HepG2 (cell line): ENCODE data around the gene CCDC197. TPM values are rescaled to one million over a fixed set of nuclear protein-coding genes. Genes with fewer than 3 reads are reported as not detected.

Source experiments
- ATAC-seq: fragments of 200-7000 bp; cut with Tn5 transposase; 3 replicates; pipeline ENCODE4 v1.9.1; 2020; ENCODE audit warnings: mild to moderate bottlenecking, moderate library complexity
- BruUV-seq: library from RNA; stranded (reverse); fragments of 400-500 nt; replicated peaks from 2 replicates; lab custom pipeline; 2021; lab: Mats Ljungman, UMichigan
- CTCF ChIA-PET: fragments of 300-600 bp; formaldehyde crosslinking; extraction: SDS; loops from one replicate; lab custom pipeline; 2021; ENCODE audit warnings: low total read pairs, inconsistent platforms, low intra/inter-chr PET ratio; lab: Yijun Ruan, JAX
- POLR2A ChIA-PET: fragments of 350-600 bp; sonication (Branson Sonifier 250); formaldehyde crosslinking; loops from one replicate; lab custom pipeline; 2020; ENCODE audit warnings: antibody characterized with exemption, inconsistent platforms; lab: Yijun Ruan, JAX
- DNase-seq: peaks from one replicate; pipeline ENCODE4 v3.0.0-alpha.2; 2015; ENCODE audit warnings: low spot score
- FAIRE-seq: peaks from 3 replicates; lab custom pipeline; 2011; peaks lifted over from hg19 to GRCh38; lab: Jason Lieb, UNC
- H2AFZ ChIP-seq: one replicate; pipeline ENCODE4 v1.6.1; 2011; ENCODE audit warnings: low read length, inconsistent platforms
- H3K27ac ChIP-seq: fragments of 300-600 bp; 3 replicates; pipeline ENCODE4 v1.8.0; 2011; ENCODE audit warnings: mixed run types, mild to moderate bottlenecking, mixed read lengths, low read length, inconsistent platforms; ENCODE audit not compliant: insufficient read depth; ENCODE audit errors: extremely low read length
- H3K27me3 ChIP-seq, 2 experiments: fragments of 200-600 bp in 1 of 2; 2 replicates in 1 of 2; 3 replicates in 1 of 2; pipeline versions ENCODE4 v1.6.0 to v1.8.0; 2011; ENCODE audit warnings: low read length in 2 of 2, mild to moderate bottlenecking in 2 of 2, moderate library complexity in 2 of 2, inconsistent platforms in 1 of 2; ENCODE audit not compliant: insufficient read depth in 2 of 2, control insufficient read depth in 1 of 2
- H3K36me3 ChIP-seq, 2 experiments: fragments of 200-600 bp in 1 of 2; replicated peaks in 1 of 2; 2 replicates in 1 of 2; 3 replicates in 1 of 2; pipeline versions ENCODE4 v1.5.1 to v1.8.0; 2011; ENCODE audit warnings: low read length in 2 of 2, inconsistent platforms in 1 of 2; ENCODE audit not compliant: insufficient read depth in 2 of 2, control insufficient read depth in 1 of 2
- H3K4me1 ChIP-seq: 2 replicates; pipeline ENCODE4 v1.5.1; 2012; ENCODE audit warnings: low read length, inconsistent platforms; ENCODE audit not compliant: insufficient read depth
- H3K4me2 ChIP-seq: 2 replicates; pipeline ENCODE4 v1.6.0; 2011; ENCODE audit warnings: low read depth, low read length, inconsistent platforms
- H3K4me3 ChIP-seq, 3 experiments: fragments of 200-600 bp in 1 of 3; sonication (generic), shearing (Covaris generic) in 1 of 3; replicated peaks in 1 of 3; 2 replicates each; pipeline ENCODE4 v1.5.1; 2011 to 2016; ENCODE audit warnings: low read length in 3 of 3, inconsistent platforms in 2 of 3, low read depth in 2 of 3, mild to moderate bottlenecking in 2 of 3, control low read depth in 1 of 3, mixed read lengths in 1 of 3; ENCODE audit not compliant: insufficient read depth in 1 of 3
- H3K79me2 ChIP-seq: one replicate; pipeline ENCODE4 v1.6.1; 2011; ENCODE audit warnings: low read length, inconsistent platforms; ENCODE audit not compliant: insufficient read depth
- H3K9ac ChIP-seq: 2 replicates; pipeline ENCODE4 v1.6.0; 2011; ENCODE audit warnings: mild to moderate bottlenecking, low read depth, low read length, inconsistent platforms; ENCODE audit not compliant: insufficient read depth
- H3K9me3 ChIP-seq: 2 replicates; pipeline ENCODE4 v1.5.1; 2012; ENCODE audit warnings: mild to moderate bottlenecking, low read length
- H4K20me1 ChIP-seq: 2 replicates; pipeline ENCODE4 v1.6.0; 2011; ENCODE audit warnings: inconsistent platforms, mild to moderate bottlenecking, low read length, moderate library complexity; ENCODE audit not compliant: insufficient read depth
- FOXA1 ChIP-seq, 2 experiments: fragments of 450-650 bp in 1 of 2; sonication (generic) in 1 of 2; formaldehyde crosslinking in 1 of 2; IDR thresholded peaks; 2 replicates each; pipeline versions ENCODE4 v1.4.0 to v1.6.1; 2016 to 2020; ENCODE audit warnings: missing genetic modification reagents in 1 of 2
- SMC3 ChIP-seq: IDR thresholded peaks from 2 replicates; pipeline ENCODE4 v1.6.1; 2011; ENCODE audit warnings: low read length, improper control_type of control experiment
- STAG1 ChIP-seq: sonication (generic); formaldehyde crosslinking; IDR thresholded peaks from 2 replicates; pipeline ENCODE4 v1.4.0; 2020; ENCODE audit warnings: missing genetic modification reagents
- WGBS: methylation state at CpG from one replicate; pipeline ENCODE4 v1.1.6; 2017; ENCODE audit warnings: low lambda C conversion rate; 5-methylcytosine and 5-hydroxymethylcytosine counted together
- in situ Hi-C: cut with HindIII; loops from 2 replicates; pipeline ENCODE4 v1.10.0; 2017; ENCODE audit warnings: low pct_unique_long_range_greater_than_20kb; ENCODE audit not compliant: extremely low pct_ligation_motif_present
- intact Hi-C: fragments of 100-400 bp; cut with micrococcal nuclease; formaldehyde crosslinking; loops from one replicate; pipeline ENCODE4 v1.10.0; 2022; ENCODE audit not compliant: unreplicated experiment
- polyA plus RNA-seq, 8 experiments: library from polyadenylated mRNA; depleted of rRNA in 3 of 8; stranded (reverse) in 7 of 8; unstranded in 1 of 8; fragments of >200 nt; fragmentation: Illumina TruSeq in 4 of 8; extraction: Trizol in 4 of 8; gene quantifications; 2 replicates each; pipeline versions ENCODE4 v1.2.1 to v1.2.3, GENCODE V29; 2011 to 2016; ENCODE audit warnings: low read depth in 4 of 8, missing spikeins in 1 of 8, mixed read lengths in 1 of 8; ENCODE audit not compliant: insufficient read depth in 1 of 8
- total RNA-seq, 5 experiments: library from RNA; depleted of rRNA; stranded (reverse); fragments of >200 nt; fragmentation: Illumina TruSeq; extraction: Trizol; gene quantifications; 2 replicates each; pipeline ENCODE4 v1.2.3, GENCODE V29; 2016; ENCODE audit warnings: low read depth in 1 of 5
- TF ChIP-seq, protein P1 (sequence below), 2 experiments: sonication (generic) in 1 of 2; formaldehyde crosslinking in 1 of 2; IDR thresholded peaks; 2 replicates each; pipeline versions ENCODE4 v1.6.1 to v1.9.0; 2014 to 2022; ENCODE audit warnings: antibody characterized with exemption in 1 of 2, borderline replicate concordance in 1 of 2, inconsistent platforms in 1 of 2, low read depth in 1 of 2, missing genetic modification reagents in 1 of 2
- TF ChIP-seq, protein P2 (sequence below): sonication (generic); formaldehyde crosslinking; IDR thresholded peaks from 2 replicates; pipeline ENCODE4 v1.5.0; 2020; ENCODE audit warnings: mild to moderate bottlenecking, missing genetic modification reagents, moderate library complexity

Gene CCDC197
- total and polyA plus RNA-seq, 2 of the 13 experiments (the other 11 are each of a cell fraction or from before 2014, with no cell fraction given), result 0.11 to 0.13 TPM

DNA sequence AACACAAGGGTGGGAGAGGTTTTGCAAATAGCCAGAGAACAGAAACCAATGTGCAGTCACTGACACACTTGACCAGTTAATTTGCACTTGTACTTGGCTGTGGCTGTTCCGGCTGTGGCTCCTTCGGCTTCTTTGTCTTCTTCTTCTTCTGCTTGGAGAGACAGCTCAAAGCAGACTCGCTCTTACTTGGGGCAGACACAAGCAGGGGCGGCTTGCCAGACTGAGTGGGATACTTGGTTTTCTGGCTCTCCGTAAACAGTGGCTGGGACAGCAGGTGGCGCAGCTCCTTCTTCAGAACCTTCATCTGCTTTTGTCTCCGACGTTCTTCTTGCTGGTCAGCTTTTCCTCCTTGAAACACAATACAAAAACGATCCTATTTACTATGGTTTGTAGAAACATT, 54.0 kb downstream of the CCDC197 start:
- POLR2A ChIA-PET, result interaction anchor here (1.0 kb wide), 1 partner anchor 78 kb away, joined by 3 read pairs; no protein-coding TSS in a partner anchor
- 80% methylated on average over 9 of the region's 9 CpGs for WGBS
- Histone ChIP-seq H3K27ac (no peak overlapping the region), H4K20me1 (no peaks in the 10 kb centered on the region), H3K79me2 (no peaks in the 10 kb centered on the region), H3K4me1 (peaks cover 11% of the 10 kb centered on the region), H3K4me3 (no peak overlapping the region), H3K36me3 (peaks cover 34 to 89% of the 10 kb centered on the region in 2 experiments), H2AFZ (no peak overlapping the region), H3K4me2 (no peak overlapping the region), H3K9ac (no peak overlapping the region), H3K27me3 (no peaks in the 10 kb centered on the region), H3K9me3 (no peaks in the 10 kb centered on the region)
- no TSS peak for BruUV-seq
- in situ Hi-C loops, result loop anchor here (10.0 kb wide), 1 partner anchor 254 kb away; no protein-coding TSS in a partner anchor
- intact Hi-C loops, result loop anchor here (1.0 kb wide), 1 partner anchor 85 kb away; no protein-coding TSS in a partner anchor
- TF ChIP-seq, protein P1, sequence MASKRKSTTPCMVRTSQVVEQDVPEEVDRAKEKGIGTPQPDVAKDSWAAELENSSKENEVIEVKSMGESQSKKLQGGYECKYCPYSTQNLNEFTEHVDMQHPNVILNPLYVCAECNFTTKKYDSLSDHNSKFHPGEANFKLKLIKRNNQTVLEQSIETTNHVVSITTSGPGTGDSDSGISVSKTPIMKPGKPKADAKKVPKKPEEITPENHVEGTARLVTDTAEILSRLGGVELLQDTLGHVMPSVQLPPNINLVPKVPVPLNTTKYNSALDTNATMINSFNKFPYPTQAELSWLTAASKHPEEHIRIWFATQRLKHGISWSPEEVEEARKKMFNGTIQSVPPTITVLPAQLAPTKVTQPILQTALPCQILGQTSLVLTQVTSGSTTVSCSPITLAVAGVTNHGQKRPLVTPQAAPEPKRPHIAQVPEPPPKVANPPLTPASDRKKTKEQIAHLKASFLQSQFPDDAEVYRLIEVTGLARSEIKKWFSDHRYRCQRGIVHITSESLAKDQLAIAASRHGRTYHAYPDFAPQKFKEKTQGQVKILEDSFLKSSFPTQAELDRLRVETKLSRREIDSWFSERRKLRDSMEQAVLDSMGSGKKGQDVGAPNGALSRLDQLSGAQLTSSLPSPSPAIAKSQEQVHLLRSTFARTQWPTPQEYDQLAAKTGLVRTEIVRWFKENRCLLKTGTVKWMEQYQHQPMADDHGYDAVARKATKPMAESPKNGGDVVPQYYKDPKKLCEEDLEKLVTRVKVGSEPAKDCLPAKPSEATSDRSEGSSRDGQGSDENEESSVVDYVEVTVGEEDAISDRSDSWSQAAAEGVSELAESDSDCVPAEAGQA (IDR thresholded peaks at IDR 0.05; ENCODE audit: low read depth), result no peak
- TF ChIP-seq, protein P1 (CRISPR knock-in tag; IDR thresholded peaks at IDR 0.05; ENCODE audit: borderline replicate concordance), result no peak
- TF ChIP-seq FOXA1 (IDR thresholded peaks at IDR 0.05), result no peak
- peak; percentile 45; the same call in 1 of the 2 replicates for TF ChIP-seq FOXA1 (CRISPR knock-in tag; IDR thresholded peaks at IDR 0.05)
- TF ChIP-seq SMC3, result peak; percentile 46
- peak; percentile 63 for TF ChIP-seq STAG1 (CRISPR knock-in tag)
- TF ChIP-seq, protein P2, sequence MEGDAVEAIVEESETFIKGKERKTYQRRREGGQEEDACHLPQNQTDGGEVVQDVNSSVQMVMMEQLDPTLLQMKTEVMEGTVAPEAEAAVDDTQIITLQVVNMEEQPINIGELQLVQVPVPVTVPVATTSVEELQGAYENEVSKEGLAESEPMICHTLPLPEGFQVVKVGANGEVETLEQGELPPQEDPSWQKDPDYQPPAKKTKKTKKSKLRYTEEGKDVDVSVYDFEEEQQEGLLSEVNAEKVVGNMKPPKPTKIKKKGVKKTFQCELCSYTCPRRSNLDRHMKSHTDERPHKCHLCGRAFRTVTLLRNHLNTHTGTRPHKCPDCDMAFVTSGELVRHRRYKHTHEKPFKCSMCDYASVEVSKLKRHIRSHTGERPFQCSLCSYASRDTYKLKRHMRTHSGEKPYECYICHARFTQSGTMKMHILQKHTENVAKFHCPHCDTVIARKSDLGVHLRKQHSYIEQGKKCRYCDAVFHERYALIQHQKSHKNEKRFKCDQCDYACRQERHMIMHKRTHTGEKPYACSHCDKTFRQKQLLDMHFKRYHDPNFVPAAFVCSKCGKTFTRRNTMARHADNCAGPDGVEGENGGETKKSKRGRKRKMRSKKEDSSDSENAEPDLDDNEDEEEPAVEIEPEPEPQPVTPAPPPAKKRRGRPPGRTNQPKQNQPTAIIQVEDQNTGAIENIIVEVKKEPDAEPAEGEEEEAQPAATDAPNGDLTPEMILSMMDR (CRISPR knock-in tag), result peak; percentile 60
- DNase-seq (no peak), ATAC-seq (peak; percentile 39; the same call in 2 of the 3 replicates), FAIRE-seq (no peak)
- CTCF ChIA-PET, result interaction anchor here (1.4 to 1.9 kb wide), 2 partner anchors 81 to 86 kb away, joined by 3 to 12 read pairs; no protein-coding TSS in a partner anchor
